Right lobe of liver (tissue), 4 donors: Measurements from ENCODE around the gene RIPK4.

ENCODE experiments used
- POLR2A ChIP-seq: fragments of 450-650 bp; IDR thresholded peaks from one replicate; pipeline ENCODE4 v1.6.1; 2017; ENCODE audit warnings: antibody characterized with exemption, mild to moderate bottlenecking
- TF ChIP-seq, protein P1 (sequence below), 4 donors: fragments of 200-600 bp in 3 of 4; fragments of 450-650 bp in 1 of 4; IDR thresholded peaks; one replicate each; pipeline versions ENCODE4 v1.5.1 to v1.8.0; 2016 to 2022; ENCODE audit warnings: antibody characterized with exemption in 4 of 4, mild to moderate bottlenecking in 2 of 4
- donor health status: DM: no; HTN: no; CAD: no.
- donor health status: DM: no; HTN: no; CAD: no.
- donor health status: DM: no; HTN: yes; CAD: no.

DNA sequence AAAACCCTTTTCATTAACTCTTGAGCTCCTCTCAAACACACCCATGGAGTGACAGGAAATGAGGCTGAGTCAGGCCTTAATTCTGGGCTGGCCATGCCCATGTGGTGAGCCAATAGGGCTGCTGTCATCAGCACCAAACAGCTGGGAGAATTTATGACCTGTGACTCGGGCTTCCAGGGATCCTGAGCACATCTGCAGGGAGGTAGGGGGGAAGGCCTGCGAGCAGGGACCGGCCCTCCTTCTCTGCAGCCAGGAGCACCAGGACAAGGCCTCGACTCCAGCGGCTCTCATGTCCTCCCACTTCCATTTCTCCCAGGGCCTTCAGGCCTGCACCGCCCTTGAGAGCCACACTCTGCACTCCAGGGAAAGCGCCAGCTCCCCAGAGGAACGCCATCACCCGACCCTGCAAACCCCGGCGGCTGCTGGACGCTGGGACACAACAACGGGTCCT is 14.6 kb downstream of the RIPK4 start:
- TF ChIP-seq, protein P1, sequence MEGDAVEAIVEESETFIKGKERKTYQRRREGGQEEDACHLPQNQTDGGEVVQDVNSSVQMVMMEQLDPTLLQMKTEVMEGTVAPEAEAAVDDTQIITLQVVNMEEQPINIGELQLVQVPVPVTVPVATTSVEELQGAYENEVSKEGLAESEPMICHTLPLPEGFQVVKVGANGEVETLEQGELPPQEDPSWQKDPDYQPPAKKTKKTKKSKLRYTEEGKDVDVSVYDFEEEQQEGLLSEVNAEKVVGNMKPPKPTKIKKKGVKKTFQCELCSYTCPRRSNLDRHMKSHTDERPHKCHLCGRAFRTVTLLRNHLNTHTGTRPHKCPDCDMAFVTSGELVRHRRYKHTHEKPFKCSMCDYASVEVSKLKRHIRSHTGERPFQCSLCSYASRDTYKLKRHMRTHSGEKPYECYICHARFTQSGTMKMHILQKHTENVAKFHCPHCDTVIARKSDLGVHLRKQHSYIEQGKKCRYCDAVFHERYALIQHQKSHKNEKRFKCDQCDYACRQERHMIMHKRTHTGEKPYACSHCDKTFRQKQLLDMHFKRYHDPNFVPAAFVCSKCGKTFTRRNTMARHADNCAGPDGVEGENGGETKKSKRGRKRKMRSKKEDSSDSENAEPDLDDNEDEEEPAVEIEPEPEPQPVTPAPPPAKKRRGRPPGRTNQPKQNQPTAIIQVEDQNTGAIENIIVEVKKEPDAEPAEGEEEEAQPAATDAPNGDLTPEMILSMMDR (IDR thresholded peaks at IDR 0.05): no peak
- no peak for TF ChIP-seq POLR2A
